Activated CD4-positive, alpha-beta T cell treated with anti-CD3 and anti-CD28 coated beads, Interleukin-2, amount 50 U/mL, for 48 hours (primary cell): Measurements from ENCODE around the gene EXOSC2.

Experiments used
- DNase-seq, 2 experiments: peaks; one replicate each; pipeline ENCODE4 v3.0.0-alpha.2; 2020

Gene EXOSC2

DNA sequence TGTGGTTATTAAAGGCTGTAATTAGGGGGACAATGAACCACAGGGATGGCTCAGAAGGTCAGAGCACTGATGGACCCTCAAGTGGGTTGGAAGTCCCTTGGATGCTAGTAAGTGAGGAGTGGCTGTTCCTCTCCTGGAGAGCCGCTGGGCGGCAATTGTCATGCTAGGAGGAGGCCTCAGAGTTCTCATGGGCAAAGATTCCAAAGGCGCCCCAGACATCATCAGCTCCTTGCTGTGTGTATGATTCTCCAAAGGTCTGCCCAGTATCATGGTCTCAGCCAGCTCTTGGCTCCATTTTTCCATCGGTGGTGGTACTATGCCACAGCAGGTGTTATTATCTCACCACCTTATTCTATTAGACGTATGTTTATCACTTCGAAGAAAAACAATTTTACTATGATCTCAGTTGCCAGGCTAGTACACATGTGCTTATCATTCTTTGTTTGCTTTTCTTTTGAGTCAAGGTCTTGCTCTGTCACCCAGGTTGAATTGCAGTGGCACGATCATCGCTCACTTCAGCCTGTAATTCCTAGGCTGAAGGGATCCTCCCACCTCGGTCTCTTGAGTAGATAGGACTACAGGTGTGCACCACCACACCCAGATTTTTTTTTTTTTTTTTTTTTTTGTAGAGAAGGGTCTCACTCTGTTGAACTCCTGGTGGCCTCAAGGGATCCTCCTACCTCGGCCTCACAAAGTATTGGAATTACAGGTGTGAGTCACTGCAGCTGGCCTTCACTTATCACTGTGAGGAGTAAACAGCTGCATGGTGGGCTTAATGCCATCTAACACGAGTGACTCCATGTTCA lies 46.8 kb downstream of the EXOSC2 start:
- no peak for DNase-seq

DNA sequence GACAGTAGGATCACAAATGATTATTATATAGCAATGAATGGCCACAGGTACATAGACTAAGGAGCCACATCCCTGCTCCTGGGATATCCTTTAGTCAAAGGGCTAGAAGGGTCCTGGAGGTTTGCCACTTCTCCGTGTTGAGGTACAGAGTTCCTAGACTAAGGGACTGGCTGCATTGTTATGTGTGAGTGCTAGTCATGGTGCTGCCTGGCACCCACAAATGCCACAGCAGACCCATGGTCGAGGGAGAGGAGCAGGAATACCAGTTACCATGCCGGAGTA lies 47.4 kb downstream of the EXOSC2 start:
- DNase-seq: no peak

DNA sequence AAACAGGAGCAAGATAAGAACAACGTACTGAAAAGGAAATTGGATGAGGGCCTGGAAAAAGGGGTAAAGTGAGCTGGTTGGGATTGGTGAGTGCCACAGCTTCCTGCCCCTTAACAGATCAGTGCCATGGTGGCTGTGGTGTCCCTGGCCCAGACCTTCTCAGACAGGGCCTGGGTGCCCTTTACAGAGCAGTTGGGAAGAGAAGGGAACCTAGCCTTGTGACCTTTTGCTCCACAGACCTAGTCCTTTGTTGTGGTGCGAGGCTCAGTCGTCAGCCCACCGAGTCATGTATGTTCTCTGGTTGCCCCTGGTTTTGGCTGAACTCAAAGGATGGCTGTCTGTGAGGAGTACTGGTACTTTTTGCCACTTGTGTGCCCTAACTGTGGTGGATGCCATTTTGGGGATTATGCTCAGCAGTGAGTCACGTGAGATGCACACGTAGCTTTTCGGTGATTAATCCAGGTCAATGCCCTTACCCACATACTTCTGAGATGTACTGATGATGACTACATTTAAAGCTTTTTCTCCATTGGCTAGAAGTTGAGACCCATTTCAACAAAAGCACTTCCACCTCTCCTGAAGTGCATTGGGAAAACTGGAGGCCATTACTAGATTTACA lies 48.4 kb downstream of the EXOSC2 start:
- DNase-seq: peak in 1 of 2 experiments; percentile 10

DNA sequence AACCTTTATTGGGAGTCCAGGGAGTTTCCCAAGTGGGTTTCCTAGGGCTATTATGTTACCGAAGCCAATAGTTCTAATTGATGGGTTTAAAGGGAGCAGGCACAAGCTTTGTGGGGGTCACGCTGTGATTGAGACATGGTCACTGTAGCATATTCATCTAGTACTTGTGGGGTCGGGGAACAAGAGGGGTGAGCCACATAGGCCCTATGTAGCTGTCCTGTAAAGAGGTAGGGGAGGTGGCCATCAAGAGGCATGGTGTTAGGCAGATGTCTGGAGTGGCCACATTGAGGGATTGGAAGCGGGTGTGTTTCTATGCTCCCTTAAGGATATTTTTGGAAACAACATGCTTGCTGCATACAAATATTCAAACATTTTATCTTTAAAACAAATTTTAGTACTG lies 50.1 kb downstream of the EXOSC2 start:
- no peak for DNase-seq

DNA sequence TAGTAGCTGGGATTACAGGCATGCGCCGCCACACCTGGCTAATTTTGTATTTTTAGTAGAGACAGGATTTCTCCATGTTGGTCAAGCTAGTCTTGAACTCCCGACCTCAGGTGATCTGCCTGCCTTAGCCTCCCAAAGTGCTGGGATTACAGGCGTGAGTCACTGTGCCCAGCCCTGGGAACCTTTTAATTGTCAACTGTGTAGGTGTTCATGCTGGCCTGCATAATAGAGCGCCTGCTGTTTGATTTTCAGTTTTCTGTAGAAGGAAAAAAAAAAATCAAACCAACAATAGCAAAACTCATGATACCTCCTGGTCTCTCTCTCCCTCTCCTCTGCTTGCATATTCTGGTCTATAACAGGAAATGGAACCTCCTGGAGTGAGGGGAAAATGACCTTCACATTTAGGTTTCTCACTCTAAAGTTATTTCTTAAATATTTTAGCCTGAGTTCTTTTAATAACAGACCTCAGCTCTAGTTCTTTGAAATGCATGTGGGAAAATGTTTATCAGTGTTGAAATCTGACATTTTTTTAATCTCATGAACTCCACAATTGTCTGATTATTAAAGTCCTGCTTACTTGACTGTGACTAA lies 51.7 kb downstream of the EXOSC2 start:
- DNase-seq: no peak

DNA sequence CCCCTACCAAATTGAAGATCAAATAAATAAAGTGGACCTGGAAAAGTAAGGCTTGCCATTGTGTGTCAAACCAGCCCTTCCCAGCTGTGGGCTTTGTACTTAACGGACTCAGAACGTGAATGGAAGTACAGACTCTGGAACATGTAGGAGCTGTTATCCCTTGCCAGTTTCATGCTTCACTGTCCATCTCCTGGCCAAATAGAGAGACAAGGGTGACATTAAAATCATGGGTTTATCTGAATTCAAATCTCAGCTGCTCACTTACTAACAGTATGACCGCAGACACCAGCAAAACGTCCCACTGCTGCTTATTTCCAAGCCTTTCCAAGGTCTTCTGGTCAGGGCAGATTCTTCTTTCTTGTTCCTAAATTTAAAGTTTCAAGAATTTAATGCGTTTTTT lies 52.2 kb downstream of the EXOSC2 start:
- no peak for DNase-seq

DNA sequence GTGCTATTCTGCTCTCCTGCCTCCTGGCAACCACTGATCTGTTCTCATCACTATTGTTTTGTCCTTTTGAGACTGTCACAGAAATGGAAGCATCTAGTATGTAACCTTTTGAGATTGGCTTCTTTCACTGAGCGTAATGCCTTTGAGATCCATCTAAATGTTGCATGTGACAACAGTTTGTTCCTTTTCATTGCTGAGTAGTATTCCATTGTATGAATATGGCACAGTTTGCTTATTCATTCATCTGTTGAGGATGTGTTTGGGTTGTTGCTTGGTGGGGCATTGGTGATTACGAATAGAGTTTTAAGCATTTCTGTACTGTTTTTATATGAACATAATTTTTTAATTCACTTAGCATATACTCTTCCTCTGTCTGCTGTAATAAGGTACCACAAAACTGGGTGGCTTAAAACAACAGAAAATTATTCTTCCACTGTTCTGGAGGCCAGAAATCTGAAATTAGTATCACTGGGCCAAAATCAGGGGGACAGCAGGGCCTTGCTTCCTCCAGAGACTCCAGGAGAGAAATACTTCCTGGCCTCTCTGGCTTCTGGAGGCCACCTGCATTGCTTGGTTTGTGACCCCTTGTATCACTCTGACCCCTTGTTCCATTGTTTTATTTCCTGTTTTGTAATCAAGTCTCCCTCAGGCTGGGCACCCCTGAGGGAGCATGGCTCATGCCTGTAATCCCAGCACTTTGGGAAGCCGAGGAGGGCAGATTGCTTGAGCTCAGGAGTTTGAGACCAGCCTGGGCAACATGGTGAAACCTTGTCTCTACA lies 53.0 kb downstream of the EXOSC2 start:
- DNase-seq: no peak

DNA sequence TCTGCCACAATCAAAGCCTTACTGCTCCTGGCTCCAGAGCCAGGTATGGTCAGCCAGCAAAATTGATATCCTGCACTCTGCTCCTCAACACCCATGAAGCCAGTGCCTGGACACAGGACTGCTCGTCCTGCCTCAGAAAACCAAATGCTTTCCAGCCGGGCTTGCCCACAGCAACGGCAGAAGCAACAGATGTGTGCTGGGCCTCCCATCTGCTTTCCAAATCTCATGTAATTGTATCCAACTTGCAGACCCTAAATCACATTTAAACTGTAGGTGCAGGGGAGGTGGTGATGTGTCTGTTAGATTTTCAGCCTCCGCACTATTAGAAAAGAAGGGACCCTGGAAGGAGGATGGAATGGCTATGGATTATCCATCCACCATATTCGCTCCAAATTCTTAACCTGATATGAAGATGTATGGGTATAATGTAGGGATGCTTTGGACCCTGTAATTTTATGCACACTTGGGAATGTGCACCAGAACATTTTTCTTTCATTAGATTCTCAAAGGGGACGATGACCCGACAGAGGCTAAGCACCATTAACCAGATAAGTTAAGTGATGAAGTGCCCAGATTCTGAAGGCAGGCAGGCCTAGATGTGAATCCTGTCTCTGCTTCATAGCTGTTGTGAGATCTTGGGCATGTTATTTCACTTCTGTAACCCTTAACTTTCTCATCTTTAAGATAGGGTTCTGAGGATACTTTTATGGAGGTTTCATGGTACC lies 58.2 kb downstream of the EXOSC2 start:
- no peak for DNase-seq
